ENCODE results near the gene IGF1. TPM values are rescaled to one million over a fixed set of nuclear protein-coding genes. Genes with fewer than 3 reads are reported as not detected.

Gene IGF1
- total RNA-seq, 4 donors from 2014 or later = 3.6 to 161 (median 33.9) TPM

DNA sequence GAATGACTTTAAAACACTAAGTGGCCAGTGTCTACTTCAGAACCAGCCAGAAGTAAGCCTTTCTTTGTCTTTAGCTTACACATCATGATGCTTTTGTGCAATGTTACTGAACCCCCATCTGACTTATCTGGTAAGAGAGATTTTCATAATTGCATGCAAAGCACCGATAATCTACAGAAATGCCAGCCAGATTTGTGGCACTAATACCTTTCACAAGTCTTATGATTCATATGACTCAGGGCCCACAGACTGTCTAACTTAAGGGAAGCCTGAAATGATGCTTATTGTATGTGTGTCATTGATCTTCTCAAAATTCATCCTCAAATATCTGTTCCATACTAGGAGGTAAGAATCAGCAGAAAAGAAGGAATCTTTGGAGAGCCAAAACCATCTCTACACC is 18.0 kb downstream of the IGF1 start:
- peak overlapping the region in 1 of 2 donors; percentile 46 for H3K27ac ChIP-seq
- H3K27me3 ChIP-seq = no peaks in the 10 kb centered on the region
- no peaks in the 10 kb centered on the region for H3K9me3 ChIP-seq
- no peaks in the 10 kb centered on the region for H3K36me3 ChIP-seq
- intact Hi-C loops (cut with DNase I; ENCODE audit: low total_unique reads) = no loop called here
- TF ChIP-seq POLR2A (IDR thresholded peaks at IDR 0.05) = no peak
- TF ChIP-seq, protein P1, sequence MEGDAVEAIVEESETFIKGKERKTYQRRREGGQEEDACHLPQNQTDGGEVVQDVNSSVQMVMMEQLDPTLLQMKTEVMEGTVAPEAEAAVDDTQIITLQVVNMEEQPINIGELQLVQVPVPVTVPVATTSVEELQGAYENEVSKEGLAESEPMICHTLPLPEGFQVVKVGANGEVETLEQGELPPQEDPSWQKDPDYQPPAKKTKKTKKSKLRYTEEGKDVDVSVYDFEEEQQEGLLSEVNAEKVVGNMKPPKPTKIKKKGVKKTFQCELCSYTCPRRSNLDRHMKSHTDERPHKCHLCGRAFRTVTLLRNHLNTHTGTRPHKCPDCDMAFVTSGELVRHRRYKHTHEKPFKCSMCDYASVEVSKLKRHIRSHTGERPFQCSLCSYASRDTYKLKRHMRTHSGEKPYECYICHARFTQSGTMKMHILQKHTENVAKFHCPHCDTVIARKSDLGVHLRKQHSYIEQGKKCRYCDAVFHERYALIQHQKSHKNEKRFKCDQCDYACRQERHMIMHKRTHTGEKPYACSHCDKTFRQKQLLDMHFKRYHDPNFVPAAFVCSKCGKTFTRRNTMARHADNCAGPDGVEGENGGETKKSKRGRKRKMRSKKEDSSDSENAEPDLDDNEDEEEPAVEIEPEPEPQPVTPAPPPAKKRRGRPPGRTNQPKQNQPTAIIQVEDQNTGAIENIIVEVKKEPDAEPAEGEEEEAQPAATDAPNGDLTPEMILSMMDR (IDR thresholded peaks at IDR 0.05) = no peak
- peaks cover 0 to 4% of the 10 kb centered on the region in 2 donors for H3K4me1 ChIP-seq
- H3K4me3 ChIP-seq = no peak overlapping the region
- DNase-seq = no peak

DNA sequence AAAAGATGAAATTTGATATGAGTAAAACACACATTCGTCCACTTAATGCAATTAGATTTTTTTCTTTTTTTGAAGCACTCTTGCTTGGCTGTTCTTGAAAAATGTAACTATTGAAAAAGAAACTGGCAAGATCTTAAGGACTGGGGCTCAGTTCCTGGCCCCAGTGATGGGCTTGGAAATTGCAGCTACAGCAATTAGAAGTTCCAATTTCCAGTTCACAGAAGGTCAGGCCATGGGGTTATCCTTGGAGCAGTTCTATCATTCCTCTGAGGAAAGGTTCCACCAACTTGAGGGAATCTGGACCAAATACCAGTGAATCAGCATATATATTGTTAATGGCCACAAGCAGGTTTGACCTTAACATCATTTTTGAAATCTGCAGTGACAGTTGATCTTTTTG is 18.9 kb downstream of the IGF1 start:
- H3K9me3 ChIP-seq = no peaks in the 10 kb centered on the region
- no peak for DNase-seq
- no peaks in the 10 kb centered on the region for H3K27me3 ChIP-seq
- peaks cover 0 to 4% of the 10 kb centered on the region in 2 donors for H3K4me1 ChIP-seq
- H3K27ac ChIP-seq = no peak overlapping the region
- no peak overlapping the region for H3K4me3 ChIP-seq
- intact Hi-C loops (cut with DNase I; ENCODE audit: low total_unique reads) = no loop called here
- TF ChIP-seq, protein P1 (IDR thresholded peaks at IDR 0.05) = no peak
- no peak for TF ChIP-seq POLR2A (IDR thresholded peaks at IDR 0.05)
- no peaks in the 10 kb centered on the region for H3K36me3 ChIP-seq

DNA sequence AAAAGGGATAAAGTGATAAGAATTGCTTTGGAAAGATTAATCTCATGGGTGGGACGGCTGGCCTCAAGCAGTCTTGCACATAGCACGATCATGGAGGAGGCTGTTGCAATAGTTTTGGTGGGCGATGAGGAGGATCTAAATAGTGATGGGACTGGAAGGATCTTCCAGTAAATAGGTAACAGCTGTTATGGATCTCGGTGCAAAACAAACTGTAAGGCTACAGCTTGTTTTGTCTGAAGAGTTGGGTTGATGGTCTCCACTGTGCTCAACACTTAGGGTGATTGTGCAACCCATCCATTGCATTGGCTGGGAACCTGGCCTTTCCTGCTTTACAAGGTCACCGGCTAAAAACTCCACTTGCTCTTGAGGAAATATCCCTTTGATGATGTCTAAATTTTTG is 21.0 kb downstream of the IGF1 start:
- Histone ChIP-seq H3K9me3 (no peaks in the 10 kb centered on the region), H3K27ac (no peak overlapping the region)
- intact Hi-C loops (cut with DNase I; ENCODE audit: low total_unique reads) = no loop called here

DNA sequence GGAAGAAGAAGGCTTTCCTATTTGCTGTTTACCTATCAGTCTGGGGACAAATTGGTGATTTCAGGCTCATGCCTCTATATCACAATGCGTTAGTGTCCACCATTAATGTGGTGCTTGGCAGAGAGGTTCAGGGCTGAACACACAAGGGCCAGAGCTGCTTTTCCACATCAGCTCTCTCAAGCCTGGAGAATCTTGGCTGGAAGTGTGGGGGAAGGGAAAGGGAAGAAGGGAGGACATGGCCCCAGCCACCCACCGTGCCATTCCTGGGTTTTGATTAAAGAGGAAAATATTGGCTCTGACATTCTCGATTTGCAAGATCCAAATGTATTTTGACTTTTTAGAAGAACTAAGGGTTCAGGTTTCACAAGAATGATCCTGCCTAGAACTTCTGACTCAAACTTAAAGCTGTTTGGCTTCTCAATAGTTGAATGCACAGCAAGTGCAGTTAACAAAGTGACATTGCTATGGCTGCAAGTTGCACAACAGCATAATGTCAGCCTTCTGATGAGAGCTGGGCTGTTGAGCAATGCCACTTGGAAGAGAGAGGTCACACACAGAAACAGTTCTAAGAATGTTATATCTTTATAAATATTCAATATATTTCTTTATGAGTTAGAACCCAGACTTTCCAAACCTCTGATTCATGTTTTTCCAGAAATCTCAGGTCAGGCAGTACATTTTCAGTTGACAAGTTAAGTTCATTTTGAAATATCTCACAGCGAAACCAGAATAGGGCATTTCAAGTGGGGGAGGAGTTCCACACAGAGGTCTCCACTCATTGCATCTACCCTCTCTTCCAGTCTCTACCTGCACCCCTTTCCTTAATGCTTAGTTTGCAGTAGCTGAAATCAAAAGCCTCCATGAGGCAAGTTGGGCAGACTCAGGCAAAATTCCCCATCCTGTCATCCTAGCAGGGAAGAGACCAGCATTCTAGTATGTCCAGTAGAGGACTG is 25.3 kb downstream of the IGF1 start:
- peak overlapping the region in 1 of 2 donors; percentile 56 for H3K27ac ChIP-seq

More for the DNA sequence above, 21.0 kb downstream of the IGF1 start:
- Histone ChIP-seq H3K4me3 (no peak overlapping the region), H3K36me3 (no peaks in the 10 kb centered on the region), H3K4me1 (peaks cover 0 to 4% of the 10 kb centered on the region in 2 donors), H3K27me3 (no peaks in the 10 kb centered on the region)
- TF ChIP-seq, protein P1 (IDR thresholded peaks at IDR 0.05) = no peak
- no peak for TF ChIP-seq POLR2A (IDR thresholded peaks at IDR 0.05)
- peak in 1 of 2 donors; percentile 35 for DNase-seq

More for the DNA sequence above, 25.3 kb downstream of the IGF1 start:
- no peaks in the 10 kb centered on the region for H3K4me1 ChIP-seq
- no peak for TF ChIP-seq POLR2A (IDR thresholded peaks at IDR 0.05)
- TF ChIP-seq, protein P1 (IDR thresholded peaks at IDR 0.05) = no peak
- no peaks in the 10 kb centered on the region for H3K36me3 ChIP-seq
- no peaks in the 10 kb centered on the region for H3K27me3 ChIP-seq
- peak; percentile 55 to 76 for DNase-seq
- intact Hi-C loops (cut with DNase I; ENCODE audit: low total_unique reads) = no loop called here
- no peaks in the 10 kb centered on the region for H3K9me3 ChIP-seq
- no peak overlapping the region for H3K4me3 ChIP-seq
